HL-60/S4 (cell line): ENCODE data around the gene AVPR2.

Experiments
- in situ Hi-C: fragments of 300-500 bp; cut with MboI; formaldehyde crosslinking; loops from 2 replicates; pipeline ENCODE4 v1.14.3; 2022; ENCODE audit warnings: low sequenced_read_pairs

AVPR2 gene

DNA sequence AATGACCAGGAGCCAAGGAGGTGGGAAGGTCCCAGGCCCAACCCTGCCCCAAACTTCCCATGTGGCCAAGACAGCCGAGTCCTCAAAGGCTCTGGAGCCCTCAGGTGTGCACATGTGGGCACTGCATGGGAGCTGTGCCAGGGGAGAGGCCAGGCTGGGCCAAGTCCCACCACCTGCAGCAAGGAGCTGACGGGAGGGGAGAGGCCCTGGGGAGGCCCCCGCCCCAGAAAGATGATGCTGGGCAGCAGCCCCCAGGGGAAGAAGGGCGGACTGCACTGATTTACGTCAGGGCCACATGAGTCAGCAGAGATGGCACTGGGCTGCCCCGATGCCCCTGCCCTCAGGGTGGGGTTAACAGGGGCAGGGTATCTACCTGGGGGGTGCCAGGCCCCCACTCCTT lies 19.9 kb upstream of the AVPR2 start:
- in situ Hi-C loops, result no loop called here

DNA sequence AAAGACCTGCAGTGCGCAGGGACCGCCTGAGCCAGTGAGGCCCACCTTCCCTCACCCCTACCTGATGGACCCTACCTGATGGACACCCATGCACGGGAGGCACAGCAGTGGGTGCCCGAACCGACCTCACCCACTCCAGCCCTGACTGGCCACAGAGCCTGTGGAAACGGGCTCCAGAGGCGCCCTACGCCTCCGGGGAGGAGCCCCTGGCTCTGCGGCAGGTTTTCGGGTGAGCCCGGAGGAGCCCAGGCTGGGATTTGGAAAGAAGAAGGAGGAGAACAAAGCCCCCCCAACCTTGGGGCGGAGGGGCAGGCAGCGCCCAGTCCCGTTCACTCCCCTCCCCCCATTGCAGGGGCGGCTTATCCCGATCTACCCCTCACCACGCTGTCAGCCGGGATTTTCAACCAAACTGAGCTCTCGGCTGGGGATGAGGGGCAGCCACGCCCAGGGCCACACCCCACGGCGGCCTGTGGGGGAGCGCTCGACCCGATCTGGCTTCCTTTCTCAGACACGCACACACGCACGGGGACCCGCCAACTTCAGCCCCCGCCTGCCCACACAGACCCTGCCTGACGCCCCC lies 19.2 kb upstream of the AVPR2 start:
- in situ Hi-C loops, result no loop called here

DNA sequence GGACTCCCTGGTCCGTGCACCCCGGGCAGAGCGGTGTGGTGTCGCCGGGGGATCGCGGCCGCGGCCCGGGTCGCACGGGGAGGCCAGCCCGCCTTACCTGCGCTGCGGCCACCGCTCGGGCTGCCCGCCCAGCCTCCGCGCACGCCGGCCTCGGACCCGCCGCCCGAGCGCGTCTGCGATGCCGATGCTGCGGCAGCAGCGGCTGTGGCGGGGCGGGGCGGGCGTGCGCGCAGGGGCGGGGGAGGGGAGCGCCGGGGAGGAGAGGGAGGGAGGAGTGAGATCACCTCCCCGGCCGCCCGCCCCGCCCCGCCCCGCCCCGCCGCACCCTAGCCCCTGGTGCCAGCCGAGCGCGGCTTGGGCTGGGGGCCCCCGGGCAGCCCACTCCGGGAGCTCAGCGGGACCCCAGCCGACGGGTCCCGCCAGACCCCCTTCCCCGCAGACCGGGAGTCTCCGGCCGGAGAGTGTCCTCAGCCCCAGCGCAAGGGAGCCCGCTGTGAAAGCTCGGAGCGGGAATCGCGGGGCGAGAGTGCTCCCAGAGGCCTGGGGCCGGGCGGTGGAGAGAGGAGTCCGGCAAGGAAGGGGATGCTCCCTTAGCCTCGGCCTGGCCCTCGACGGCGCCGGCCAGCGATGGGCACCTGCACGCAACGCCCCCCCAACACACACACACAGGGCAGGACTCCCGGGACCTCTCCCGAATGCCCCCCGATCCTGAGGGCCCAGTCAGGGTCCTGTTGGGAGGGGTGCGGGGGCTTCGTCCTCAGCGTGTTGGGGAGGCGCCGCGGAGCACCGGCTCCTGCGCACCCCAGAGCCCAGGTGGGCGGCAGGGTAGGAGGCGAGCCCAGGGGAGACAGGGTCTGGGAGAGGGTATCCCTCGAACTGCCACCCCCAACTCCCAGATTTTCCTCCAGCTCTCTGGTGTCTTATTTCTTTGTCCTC lies 18.2 kb upstream of the AVPR2 start, which contains the start of gene L1CAM:
Gene L1CAM (minus strand): TSS at position 206 of the 936 bp plus-strand sequence. CDS start 10,337 bp downstream, outside the sequence.
- in situ Hi-C loops, result no loop called here

DNA sequence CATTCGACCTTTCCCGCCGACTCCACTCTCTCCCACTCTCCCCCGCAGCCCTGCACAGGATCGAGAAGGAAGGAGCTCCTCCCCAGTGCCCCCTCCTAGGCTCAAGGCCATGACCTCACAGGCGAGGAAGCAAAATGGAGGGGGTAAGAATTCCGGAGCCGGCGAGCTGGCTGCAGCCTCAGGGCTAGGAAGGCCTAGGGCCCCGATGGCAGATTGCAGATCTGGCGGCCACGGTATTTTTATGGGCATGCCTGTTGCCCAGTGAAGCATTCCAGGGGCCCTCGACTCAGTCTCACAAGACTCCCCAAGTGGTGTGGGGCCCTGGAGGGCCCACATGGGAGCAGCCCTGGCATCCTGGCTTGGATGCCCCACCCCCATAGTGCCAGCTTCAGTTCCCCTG lies 17.6 kb upstream of the AVPR2 start:
- in situ Hi-C loops, result no loop called here

DNA sequence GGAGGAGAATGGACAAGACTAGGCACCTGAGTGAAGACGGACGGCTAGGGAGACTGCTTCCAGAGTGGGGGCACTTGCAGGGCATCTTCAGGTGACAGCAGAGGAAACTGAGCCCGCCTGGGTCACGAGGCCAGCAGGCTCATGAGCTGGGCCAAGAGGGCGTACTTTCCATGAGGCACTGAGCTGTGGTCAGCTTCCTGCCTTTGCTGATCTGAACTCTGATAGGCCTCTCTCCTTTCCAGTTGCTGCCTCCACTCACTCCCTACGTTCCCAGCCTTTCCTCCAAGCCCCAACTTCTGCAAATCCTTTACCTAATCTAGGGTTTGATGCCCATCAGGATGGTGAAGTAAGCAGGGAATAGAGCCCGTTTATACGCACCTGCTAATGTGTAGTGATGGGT lies 17.1 kb upstream of the AVPR2 start:
- in situ Hi-C loops, result no loop called here

DNA sequence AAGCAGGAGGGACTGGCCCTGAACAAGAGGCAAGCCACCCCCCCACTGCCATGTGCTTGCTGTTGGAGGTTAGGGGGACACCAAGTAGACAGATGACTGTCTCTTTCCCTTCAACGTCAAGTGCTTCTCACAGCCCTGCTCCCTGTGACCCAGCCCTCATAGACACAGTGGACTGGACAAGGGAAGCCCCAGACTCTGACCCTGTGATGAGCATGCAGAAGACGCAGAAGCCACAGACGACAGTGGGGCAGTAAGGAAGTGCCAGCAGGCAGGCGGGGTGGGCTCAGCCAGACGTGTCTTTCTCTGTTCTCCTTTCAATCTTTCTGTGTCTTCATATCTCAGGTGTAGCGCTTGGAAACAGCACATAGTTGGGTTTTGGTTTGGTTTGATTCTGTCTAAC lies 16.1 kb upstream of the AVPR2 start:
- in situ Hi-C loops, result no loop called here

DNA sequence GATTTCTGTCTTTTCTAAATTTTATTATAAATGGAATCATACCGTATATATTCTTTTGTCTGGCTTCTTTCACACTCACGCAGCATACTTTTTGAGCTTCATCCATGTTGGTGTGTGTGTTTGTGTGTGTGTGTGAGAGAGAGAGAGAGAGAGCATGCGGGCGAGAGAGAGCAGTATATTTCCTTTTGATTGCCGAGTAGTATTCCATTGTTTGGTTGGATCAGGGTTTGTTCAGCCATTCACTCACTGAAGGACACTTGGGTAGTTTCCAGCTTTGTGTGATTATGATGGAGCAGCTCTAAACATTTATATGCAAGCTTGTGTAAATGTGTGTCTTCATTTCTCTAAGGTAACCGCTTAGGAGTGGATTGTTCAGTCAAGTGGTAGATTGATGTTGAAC lies 15.3 kb upstream of the AVPR2 start:
- in situ Hi-C loops, result no loop called here

DNA sequence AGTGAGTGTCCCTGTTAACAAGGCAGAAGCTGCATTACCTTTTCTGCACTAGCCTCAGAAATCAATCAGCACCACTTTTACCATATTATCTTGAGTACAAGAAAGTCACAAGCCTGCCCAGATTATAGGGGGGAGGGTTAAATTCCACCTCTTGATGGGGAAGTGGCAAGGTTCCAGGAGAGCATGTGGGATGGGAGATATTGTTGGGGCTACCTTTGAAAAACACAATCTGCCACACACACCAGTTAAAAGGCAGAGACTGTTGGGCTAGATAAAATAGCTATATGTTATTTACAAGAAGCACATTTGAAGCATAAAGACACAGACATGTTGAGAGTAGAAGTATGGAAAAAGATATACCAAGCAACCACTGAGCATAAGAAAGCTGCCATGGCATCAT lies 6.6 kb upstream of the AVPR2 start:
- in situ Hi-C loops, result no loop called here

DNA sequence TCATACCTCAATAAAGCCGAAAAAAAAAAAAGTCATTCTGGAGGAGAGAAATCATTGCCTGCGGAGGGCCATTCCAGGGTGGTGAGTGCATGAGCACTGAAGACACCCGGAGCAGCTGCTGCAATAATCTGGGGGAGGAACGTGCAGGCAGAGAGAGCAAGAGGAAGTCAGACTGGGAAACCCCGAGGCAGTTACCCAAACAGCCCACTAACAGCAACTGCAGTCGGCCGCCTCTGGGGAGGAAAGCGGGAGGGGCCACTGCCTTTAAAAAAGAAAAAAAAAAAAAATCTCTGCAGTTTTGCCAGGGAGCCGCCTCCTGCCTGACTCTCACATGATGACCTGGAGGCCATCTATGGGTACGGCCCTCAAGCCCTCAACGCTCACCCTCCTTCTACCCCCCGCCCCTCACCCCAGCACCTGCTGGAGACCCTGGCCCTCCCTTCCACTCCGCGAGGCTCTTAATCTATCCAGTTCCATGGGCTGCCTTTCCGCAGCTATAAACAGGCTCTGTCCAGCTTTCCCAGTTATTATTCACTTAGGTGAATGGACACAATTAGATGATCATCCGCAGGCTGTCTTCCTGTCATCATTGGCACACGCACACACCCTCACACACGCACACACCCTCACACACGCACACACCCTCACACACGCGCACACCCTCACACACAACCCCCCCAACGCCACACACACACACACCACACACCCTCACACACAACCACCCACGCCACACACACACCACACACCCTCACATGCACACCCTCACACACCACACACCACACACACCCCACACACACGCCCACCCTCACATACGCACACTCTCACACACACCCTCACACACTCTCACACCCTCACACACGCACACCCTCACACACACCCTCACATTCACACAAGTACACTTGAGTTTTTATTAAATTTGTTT lies 3.4 kb upstream of the AVPR2 start:
- in situ Hi-C loops, result no loop called here

DNA sequence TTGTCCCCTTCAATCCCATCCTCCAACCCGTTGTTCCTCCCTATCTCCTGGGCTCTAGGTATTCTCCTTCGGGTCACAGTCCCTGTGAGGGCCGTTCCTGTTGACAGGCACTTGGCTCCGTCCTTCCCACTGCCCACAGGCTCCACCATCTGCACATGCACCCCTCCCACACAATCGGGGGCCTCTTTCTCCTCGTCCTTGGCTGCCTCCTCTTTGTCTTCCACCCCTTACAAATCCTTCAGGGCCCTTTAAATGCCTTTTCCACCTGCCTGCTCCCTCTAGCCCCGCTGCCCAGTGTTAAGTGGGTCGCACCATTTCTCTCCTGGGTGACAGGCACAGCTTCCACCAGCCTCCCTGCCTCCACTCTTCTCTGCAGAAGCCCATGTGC lies 2.7 kb upstream of the AVPR2 start:
- in situ Hi-C loops, result no loop called here

DNA sequence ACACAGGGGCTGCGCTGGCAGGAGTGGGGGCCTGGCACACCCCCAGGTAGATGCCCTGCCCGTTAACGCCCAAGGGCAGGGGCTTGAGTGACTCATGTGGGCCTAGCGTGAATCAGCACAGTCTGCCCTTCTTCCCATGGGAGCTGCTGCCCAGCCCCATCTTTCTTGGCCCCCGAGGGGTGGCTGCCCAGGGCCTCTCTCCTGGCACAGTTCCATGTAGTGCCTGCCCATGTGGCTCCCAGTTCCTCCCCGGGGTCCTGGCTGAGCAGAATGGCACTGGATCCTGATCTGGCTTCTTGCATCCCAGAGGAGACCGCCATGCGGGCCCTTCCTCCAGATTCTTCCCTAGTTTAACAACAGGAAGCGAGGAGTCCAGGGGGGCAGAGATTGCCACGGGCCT lies 2.1 kb upstream of the AVPR2 start:
- in situ Hi-C loops, result no loop called here

DNA sequence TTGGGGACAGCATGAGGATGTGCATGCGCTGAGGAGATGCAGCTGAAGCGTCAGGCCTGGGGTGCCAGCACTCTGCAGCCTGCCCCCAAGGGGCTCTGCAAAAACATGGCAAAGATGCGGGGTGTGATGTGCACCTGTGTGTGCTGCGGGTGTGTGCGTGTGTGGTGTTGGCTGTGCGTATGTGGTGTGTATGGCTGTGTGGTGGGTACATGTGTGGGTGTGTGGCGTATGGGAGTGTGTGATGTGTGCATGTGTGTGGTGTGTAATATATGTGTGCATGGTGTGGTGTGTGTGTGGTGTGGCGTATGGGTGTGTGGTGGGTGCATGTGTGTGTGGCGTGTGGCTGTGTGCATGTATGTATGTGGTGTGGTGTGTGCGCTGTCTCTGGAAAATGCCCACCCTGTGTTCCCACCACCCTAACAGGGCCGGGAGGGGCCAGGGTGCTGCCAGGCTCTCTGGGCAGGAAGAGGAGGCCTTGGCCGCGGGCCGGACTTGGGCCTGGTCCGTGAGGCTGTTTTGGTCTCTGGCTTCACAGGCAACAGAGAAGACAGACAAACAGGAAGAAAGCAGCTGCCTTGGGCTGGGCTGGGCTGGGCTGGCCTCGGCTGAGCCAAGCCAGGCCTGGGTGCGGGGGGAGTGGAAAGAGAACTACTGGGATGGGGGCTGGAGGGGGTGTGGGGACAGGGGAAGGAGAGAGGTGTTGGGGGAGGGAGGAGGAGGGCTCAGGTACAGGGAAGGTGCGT lies 1.1 kb upstream of the AVPR2 start:
- in situ Hi-C loops, result no loop called here

DNA sequence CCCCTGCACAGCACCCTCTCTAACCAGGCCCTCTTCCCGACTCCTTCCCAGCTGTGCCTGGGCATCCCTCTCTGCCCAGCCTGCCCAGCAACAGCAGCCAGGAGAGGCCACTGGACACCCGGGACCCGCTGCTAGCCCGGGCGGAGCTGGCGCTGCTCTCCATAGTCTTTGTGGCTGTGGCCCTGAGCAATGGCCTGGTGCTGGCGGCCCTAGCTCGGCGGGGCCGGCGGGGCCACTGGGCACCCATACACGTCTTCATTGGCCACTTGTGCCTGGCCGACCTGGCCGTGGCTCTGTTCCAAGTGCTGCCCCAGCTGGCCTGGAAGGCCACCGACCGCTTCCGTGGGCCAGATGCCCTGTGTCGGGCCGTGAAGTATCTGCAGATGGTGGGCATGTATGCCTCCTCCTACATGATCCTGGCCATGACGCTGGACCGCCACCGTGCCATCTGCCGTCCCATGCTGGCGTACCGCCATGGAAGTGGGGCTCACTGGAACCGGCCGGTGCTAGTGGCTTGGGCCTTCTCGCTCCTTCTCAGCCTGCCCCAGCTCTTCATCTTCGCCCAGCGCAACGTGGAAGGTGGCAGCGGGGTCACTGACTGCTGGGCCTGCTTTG lies 1.1 kb downstream of the AVPR2 start:
- in situ Hi-C loops, result no loop called here

DNA sequence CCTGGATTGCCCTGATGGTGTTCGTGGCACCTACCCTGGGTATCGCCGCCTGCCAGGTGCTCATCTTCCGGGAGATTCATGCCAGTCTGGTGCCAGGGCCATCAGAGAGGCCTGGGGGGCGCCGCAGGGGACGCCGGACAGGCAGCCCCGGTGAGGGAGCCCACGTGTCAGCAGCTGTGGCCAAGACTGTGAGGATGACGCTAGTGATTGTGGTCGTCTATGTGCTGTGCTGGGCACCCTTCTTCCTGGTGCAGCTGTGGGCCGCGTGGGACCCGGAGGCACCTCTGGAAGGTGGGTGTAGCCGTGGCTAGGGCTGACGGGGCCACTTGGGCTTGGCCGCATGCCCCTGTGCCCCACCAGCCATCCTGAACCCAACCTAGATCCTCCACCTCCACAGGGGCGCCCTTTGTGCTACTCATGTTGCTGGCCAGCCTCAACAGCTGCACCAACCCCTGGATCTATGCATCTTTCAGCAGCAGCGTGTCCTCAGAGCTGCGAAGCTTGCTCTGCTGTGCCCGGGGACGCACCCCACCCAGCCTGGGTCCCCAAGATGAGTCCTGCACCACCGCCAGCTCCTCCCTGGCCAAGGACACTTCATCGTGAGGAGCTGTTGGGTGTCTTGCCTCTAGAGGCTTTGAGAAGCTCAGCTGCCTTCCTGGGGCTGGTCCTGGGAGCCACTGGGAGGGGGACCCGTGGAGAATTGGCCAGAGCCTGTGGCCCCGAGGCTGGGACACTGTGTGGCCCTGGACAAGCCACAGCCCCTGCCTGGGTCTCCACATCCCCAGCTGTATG lies 1.8 kb downstream of the AVPR2 start:
- in situ Hi-C loops, result no loop called here

DNA sequence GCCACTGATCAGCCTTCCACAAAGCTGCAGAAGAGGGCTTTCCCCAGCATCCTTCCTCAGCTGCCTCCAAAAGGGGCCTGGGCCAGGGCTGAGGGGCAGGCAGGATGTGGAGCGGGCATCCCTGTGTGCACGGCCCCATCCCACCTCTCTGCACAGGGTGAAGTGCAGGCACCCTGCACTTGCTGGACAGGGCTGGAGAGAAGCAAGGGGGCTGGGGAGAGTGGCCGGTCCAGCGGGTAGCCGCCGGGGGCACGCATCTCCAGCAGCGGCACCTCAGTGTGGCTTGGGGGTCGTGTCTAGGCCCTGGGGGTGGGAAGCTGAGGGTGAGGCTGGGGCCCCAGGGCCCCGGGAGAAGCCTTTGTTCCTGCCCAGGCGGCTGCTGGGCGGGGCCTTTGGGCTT lies 3.0 kb downstream of the AVPR2 start:
- in situ Hi-C loops, result no loop called here

DNA sequence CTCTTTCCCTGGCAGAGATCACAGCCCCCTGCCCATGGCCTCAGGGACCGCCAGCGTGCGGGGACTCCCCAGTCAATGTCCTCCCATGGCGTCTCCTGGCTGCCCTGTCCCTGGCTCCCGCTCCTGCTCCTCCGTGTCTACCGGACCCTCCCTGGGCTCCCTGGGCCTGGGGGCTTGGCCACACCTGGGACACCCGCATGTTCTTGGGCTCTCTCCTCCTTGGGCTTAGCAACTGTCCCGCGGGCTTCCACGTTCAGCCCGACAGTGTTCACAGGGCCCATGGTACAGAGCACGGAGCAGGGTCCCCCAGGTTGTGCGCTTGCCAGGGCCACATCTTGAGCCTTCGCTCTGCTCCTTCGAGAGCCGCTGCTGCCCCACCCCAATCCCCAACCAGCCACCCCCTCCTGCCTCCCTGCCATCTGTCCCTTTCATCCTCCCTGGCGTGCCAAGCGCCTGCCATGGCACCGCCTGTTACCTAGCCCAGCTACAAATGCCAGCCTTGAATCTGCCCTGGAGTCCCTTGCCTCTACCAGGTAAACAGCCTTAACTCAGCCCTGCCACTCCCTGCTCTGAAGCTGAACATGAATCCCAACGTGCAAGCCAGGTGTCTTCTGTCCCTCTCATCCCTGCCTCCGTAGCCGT lies 3.9 kb downstream of the AVPR2 start:
- in situ Hi-C loops, result no loop called here

DNA sequence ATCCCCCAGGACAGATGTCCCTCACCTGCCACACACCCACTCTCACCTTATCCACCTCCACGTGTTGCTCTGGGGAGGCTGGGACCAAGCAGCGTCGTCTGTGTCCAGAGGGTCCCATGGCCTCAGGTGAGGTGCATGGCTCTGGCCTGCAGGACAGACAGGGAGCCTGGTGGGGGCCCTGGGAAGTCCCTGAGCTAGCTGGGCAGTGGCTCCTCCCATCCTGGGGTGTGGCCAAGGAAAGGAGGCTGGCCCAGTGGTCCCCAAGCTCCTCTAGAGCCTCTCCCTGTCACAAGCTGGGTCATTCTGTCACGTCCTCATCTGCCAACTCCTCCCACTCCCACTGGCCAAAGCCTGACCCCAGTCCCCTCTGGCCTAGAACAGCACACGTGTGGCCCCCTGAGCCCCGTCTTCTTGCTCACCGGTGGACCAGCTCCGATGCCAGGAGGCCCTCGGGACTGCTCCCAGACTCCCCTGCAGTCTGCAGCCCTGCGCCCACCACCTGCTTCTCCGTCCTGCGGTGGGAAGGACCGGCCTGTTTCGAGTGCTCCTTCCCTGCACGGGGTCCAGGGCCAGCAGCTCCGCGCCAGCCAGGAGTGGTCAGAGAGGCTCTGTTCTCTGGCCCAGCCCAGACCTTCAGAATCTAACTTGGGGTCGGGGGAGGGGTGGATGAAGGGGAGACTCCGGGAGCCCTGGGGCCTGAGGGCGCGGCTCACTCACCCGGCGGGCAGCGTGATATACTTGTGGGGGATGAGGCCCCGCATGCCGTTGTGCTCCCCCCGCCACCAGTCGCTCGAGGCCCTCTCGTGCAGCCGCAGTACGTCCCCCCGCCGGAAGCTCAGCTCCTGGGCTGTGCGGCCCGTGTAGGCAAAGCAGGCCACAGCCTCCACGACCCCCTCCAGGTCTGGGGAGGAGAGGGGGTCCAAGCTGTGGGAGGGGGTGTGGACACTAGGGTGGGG lies 4.8 kb downstream of the AVPR2 start:
- in situ Hi-C loops, result no loop called here

DNA sequence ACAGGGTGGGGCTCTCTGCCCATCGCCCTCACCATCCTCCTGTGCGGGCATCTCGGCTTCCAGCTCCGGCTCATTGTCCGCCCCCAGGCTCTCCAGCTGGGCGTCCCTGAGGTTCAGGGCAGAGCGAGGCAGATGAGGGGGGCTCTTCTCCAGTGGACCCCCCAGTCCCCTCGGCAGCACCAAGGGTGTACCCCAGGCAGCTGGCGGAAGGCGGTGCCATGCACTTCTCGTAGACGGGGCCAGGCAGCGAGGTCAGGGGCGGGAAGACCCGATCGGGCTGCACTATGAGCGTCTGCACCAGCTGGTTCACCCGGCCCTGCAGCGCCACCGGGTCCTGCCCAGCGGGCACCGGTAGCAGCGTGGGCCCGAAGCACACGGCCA lies 5.5 kb downstream of the AVPR2 start:
- in situ Hi-C loops, result no loop called here
